Activated CD4-positive, alpha-beta T cell treated with anti-CD3 and anti-CD28 coated beads, Interleukin-2, amount 10 ng/mL, durations not matched to agents 24 days and 14 days (primary cell): Measurements from ENCODE around the gene IQGAP2. TPM values are rescaled to one million over a fixed set of nuclear protein-coding genes. Genes with fewer than 3 reads are reported as not detected.
A peak's percentile ranks its signal among the peaks of the same experiment; 100 is the strongest.

Experiments
- DNase-seq: peaks from one replicate; pipeline ENCODE4 v3.0.0; 2022
- H3K27ac Mint-ChIP-seq: one replicate; pipeline ENCODE4 v1.8.0; 2022; ENCODE audit warnings: mild to moderate bottlenecking, mixed read lengths
- H3K27me3 Mint-ChIP-seq: one replicate; pipeline ENCODE4 v1.8.0; 2022; ENCODE audit warnings: mixed read lengths
- H3K36me3 Mint-ChIP-seq: one replicate; pipeline ENCODE4 v1.8.0; 2022; ENCODE audit warnings: low read depth, mild to moderate bottlenecking, mixed read lengths
- H3K4me1 Mint-ChIP-seq: one replicate; pipeline ENCODE4 v1.8.0; 2021; ENCODE audit warnings: mixed read lengths
- H3K4me3 Mint-ChIP-seq: one replicate; pipeline ENCODE4 v1.8.0; 2022; ENCODE audit warnings: mild to moderate bottlenecking, moderate library complexity, mixed read lengths
- H3K9me3 Mint-ChIP-seq: one replicate; pipeline ENCODE4 v1.8.0; 2021; ENCODE audit warnings: mixed read lengths
- intact Hi-C: fragments of 100-400 bp; cut with micrococcal nuclease; formaldehyde crosslinking; loops from one replicate; pipeline ENCODE4 v1.15.1; 2023
- total RNA-seq: library from RNA; stranded (reverse); gene quantifications from 2 replicates; pipeline ENCODE4 v1.2.3, GENCODE V29; 2022

Gene IQGAP2
- total RNA-seq, 1 donor from 2014 or later = 37.3 TPM

GRCh38 chr5:76552546-76552945 is 149.5 kb downstream of the IQGAP2 start:
- Mint-ChIP-seq H3K27ac (no peak overlapping the region), H3K36me3 (peaks cover 19% of the 10 kb centered on the region), H3K27me3 (no peaks in the 10 kb centered on the region), H3K4me3 (no peak overlapping the region), H3K4me1 (peaks cover 54% of the 10 kb centered on the region), H3K9me3 (no peaks in the 10 kb centered on the region)
- DNase-seq = no peak
- intact Hi-C loops = no loop called here

GRCh38 chr5:76553251-76553650 is 150.2 kb downstream of the IQGAP2 start:
- H3K9me3 Mint-ChIP-seq = no peaks in the 10 kb centered on the region
- no peak overlapping the region for H3K27ac Mint-ChIP-seq
- H3K36me3 Mint-ChIP-seq = peaks cover 21% of the 10 kb centered on the region
- intact Hi-C loops = no loop called here
- H3K27me3 Mint-ChIP-seq = no peaks in the 10 kb centered on the region
- H3K4me1 Mint-ChIP-seq = peaks cover 47% of the 10 kb centered on the region
- DNase-seq = no peak
- H3K4me3 Mint-ChIP-seq = no peak overlapping the region

GRCh38 chr5:76555114-76555513 is 152.0 kb downstream of the IQGAP2 start:
- no peak for DNase-seq
- Mint-ChIP-seq H3K36me3 (peaks cover 24% of the 10 kb centered on the region), H3K4me3 (no peak overlapping the region), H3K4me1 (peaks cover 28% of the 10 kb centered on the region), H3K9me3 (no peaks in the 10 kb centered on the region), H3K27ac (peak overlapping the region; percentile 15), H3K27me3 (no peaks in the 10 kb centered on the region)
- intact Hi-C loops = no loop called here

- Mint-ChIP-seq H3K4me3 (no peak overlapping the region), H3K27ac (no peak overlapping the region), H3K9me3 (no peaks in the 10 kb centered on the region), H3K4me1 (peaks cover 27% of the 10 kb centered on the region), H3K36me3 (peaks cover 22% of the 10 kb centered on the region), H3K27me3 (no peaks in the 10 kb centered on the region)
- DNase-seq = no peak
- intact Hi-C loops = no loop called here
These were observed 152.6 kb downstream of the IQGAP2 start for GRCh38 chr5:76555717-76556116.

- peaks cover 22% of the 10 kb centered on the region for H3K36me3 Mint-ChIP-seq
- peaks cover 27% of the 10 kb centered on the region for H3K4me1 Mint-ChIP-seq
- peak overlapping the region; percentile 56 for H3K27ac Mint-ChIP-seq
- intact Hi-C loops = no loop called here
- DNase-seq = no peak
- no peaks in the 10 kb centered on the region for H3K9me3 Mint-ChIP-seq
- no peaks in the 10 kb centered on the region for H3K27me3 Mint-ChIP-seq
- no peak overlapping the region for H3K4me3 Mint-ChIP-seq
These were observed 153.6 kb downstream of the IQGAP2 start for GRCh38 chr5:76556511-76557221.

- Mint-ChIP-seq H3K36me3 (peaks cover 36% of the 10 kb centered on the region), H3K4me3 (no peak overlapping the region), H3K9me3 (no peaks in the 10 kb centered on the region), H3K27me3 (no peaks in the 10 kb centered on the region), H3K4me1 (peaks cover 15% of the 10 kb centered on the region), H3K27ac (no peak overlapping the region)
- DNase-seq = no peak
- intact Hi-C loops = no loop called here
These were observed 158.1 kb downstream of the IQGAP2 start for GRCh38 chr5:76560952-76561891.

GRCh38 chr5:76561959-76562358 is 158.9 kb downstream of the IQGAP2 start:
- Mint-ChIP-seq H3K4me3 (no peak overlapping the region), H3K9me3 (no peaks in the 10 kb centered on the region), H3K4me1 (peaks cover 8% of the 10 kb centered on the region), H3K36me3 (peaks cover 37% of the 10 kb centered on the region), H3K27ac (no peak overlapping the region), H3K27me3 (no peaks in the 10 kb centered on the region)
- intact Hi-C loops = no loop called here
- DNase-seq = no peak

- Mint-ChIP-seq H3K4me3 (no peak overlapping the region), H3K27me3 (no peaks in the 10 kb centered on the region), H3K36me3 (peaks cover 29% of the 10 kb centered on the region), H3K27ac (no peak overlapping the region), H3K9me3 (no peaks in the 10 kb centered on the region), H3K4me1 (peaks cover 5% of the 10 kb centered on the region)
- DNase-seq = no peak
- intact Hi-C loops = no loop called here
These were observed 161.9 kb downstream of the IQGAP2 start for GRCh38 chr5:76565009-76565408.

- DNase-seq = no peak
- no peaks in the 10 kb centered on the region for H3K9me3 Mint-ChIP-seq
- intact Hi-C loops = no loop called here
- H3K27ac Mint-ChIP-seq = no peak overlapping the region
- no peak overlapping the region for H3K4me3 Mint-ChIP-seq
- H3K36me3 Mint-ChIP-seq = peaks cover 20% of the 10 kb centered on the region
- no peaks in the 10 kb centered on the region for H3K4me1 Mint-ChIP-seq
- no peaks in the 10 kb centered on the region for H3K27me3 Mint-ChIP-seq
These were observed 167.1 kb downstream of the IQGAP2 start for GRCh38 chr5:76570153-76570552.

- H3K27ac Mint-ChIP-seq = no peak overlapping the region
- no peak for DNase-seq
- H3K4me3 Mint-ChIP-seq = no peak overlapping the region
- H3K9me3 Mint-ChIP-seq = no peaks in the 10 kb centered on the region
- intact Hi-C loops = no loop called here
- H3K4me1 Mint-ChIP-seq = no peaks in the 10 kb centered on the region
- peaks cover 18% of the 10 kb centered on the region for H3K36me3 Mint-ChIP-seq
- no peaks in the 10 kb centered on the region for H3K27me3 Mint-ChIP-seq
These were observed 168.5 kb downstream of the IQGAP2 start for GRCh38 chr5:76571559-76571958.

- no peak for DNase-seq
- no peaks in the 10 kb centered on the region for H3K9me3 Mint-ChIP-seq
- intact Hi-C loops = no loop called here
- H3K36me3 Mint-ChIP-seq = peaks cover 14% of the 10 kb centered on the region
- H3K4me3 Mint-ChIP-seq = no peak overlapping the region
- H3K27ac Mint-ChIP-seq = no peak overlapping the region
- no peaks in the 10 kb centered on the region for H3K27me3 Mint-ChIP-seq
- peaks cover 10% of the 10 kb centered on the region for H3K4me1 Mint-ChIP-seq
These were observed 173.4 kb downstream of the IQGAP2 start for GRCh38 chr5:76576450-76576849.

GRCh38 chr5:76576996-76577395 is 173.9 kb downstream of the IQGAP2 start:
- H3K9me3 Mint-ChIP-seq = no peaks in the 10 kb centered on the region
- peaks cover 10% of the 10 kb centered on the region for H3K36me3 Mint-ChIP-seq
- no peak overlapping the region for H3K27ac Mint-ChIP-seq
- intact Hi-C loops = no loop called here
- H3K27me3 Mint-ChIP-seq = no peaks in the 10 kb centered on the region
- no peak overlapping the region for H3K4me3 Mint-ChIP-seq
- no peak for DNase-seq
- H3K4me1 Mint-ChIP-seq = peaks cover 16% of the 10 kb centered on the region

- no peaks in the 10 kb centered on the region for H3K9me3 Mint-ChIP-seq
- intact Hi-C loops = no loop called here
- H3K27me3 Mint-ChIP-seq = no peaks in the 10 kb centered on the region
- H3K36me3 Mint-ChIP-seq = peaks cover 10% of the 10 kb centered on the region
- no peak for DNase-seq
- no peak overlapping the region for H3K4me3 Mint-ChIP-seq
- H3K4me1 Mint-ChIP-seq = peaks cover 25% of the 10 kb centered on the region
- H3K27ac Mint-ChIP-seq = no peak overlapping the region
These were observed 176.3 kb downstream of the IQGAP2 start for GRCh38 chr5:76579166-76579937.

GRCh38 chr5:76580981-76581380 is 177.9 kb downstream of the IQGAP2 start:
- intact Hi-C loops = loop anchor here (5.0 kb wide), 1 partner anchor 244 kb away; no protein-coding TSS in a partner anchor

More at GRCh38 chr5:76580981-76581380, 177.9 kb downstream of the IQGAP2 start:
- peaks cover 10% of the 10 kb centered on the region for H3K36me3 Mint-ChIP-seq
- no peak for DNase-seq
- no peaks in the 10 kb centered on the region for H3K9me3 Mint-ChIP-seq
- no peak overlapping the region for H3K27ac Mint-ChIP-seq
- peaks cover 25% of the 10 kb centered on the region for H3K4me1 Mint-ChIP-seq
- H3K4me3 Mint-ChIP-seq = no peak overlapping the region
- H3K27me3 Mint-ChIP-seq = no peaks in the 10 kb centered on the region
